ENCODE data around the gene BRWD1.

The BRWD1 gene

GRCh38 chr21:39184050-39184980 is 129.1 kb downstream of the BRWD1 start:
- H3K79me2 ChIP-seq (ENCODE audit: control insufficient read depth, insufficient read depth, low read length, unreplicated experiment): peaks cover 37% of the 10 kb centered on the region
- H3K4me1 ChIP-seq (ENCODE audit: control insufficient read depth, insufficient read depth, low read length, unreplicated experiment): peaks cover 33% of the 10 kb centered on the region
- H3K4me3 ChIP-seq (ENCODE audit: low read depth, low read length): peak overlapping the region; percentile 97
- no peaks in the 10 kb centered on the region; the same call in 1 of the 2 replicates for H3K36me3 ChIP-seq (ENCODE audit: insufficient read depth, low read length)
- peak overlapping the region; percentile 74 for H2AFZ ChIP-seq (ENCODE audit: low read length, unreplicated experiment)
- H3K27ac ChIP-seq (ENCODE audit: low read depth, low read length): peak overlapping the region; percentile 65
- no peaks in the 10 kb centered on the region for H3K27me3 ChIP-seq (ENCODE audit: insufficient read depth, low read length)

- H2AFZ ChIP-seq (ENCODE audit: low read length, unreplicated experiment): peak within 1 kb of the TSS; percentile 74
Measured at GRCh38 chr21:39183272-39184049, 130.0 kb downstream of the BRWD1 start, which contains the start of gene PSMG1. TSS of gene PSMG1 (minus strand) at chr21:39183451. CDS start at chr21:39183385, 66 bp downstream.

GRCh38 chr21:39182484-39183271 is 130.8 kb downstream of the BRWD1 start:
- H3K4me1 ChIP-seq (ENCODE audit: control insufficient read depth, insufficient read depth, low read length, unreplicated experiment): peaks cover 26% of the 10 kb centered on the region
- H3K27me3 ChIP-seq (ENCODE audit: insufficient read depth, low read length): no peaks in the 10 kb centered on the region
- peak overlapping the region; percentile 97 for H3K4me3 ChIP-seq (ENCODE audit: low read depth, low read length)
- peak overlapping the region; percentile 41 for H2AFZ ChIP-seq (ENCODE audit: low read length, unreplicated experiment)
- H3K36me3 ChIP-seq (ENCODE audit: insufficient read depth, low read length): no peaks in the 10 kb centered on the region; the same call in 1 of the 2 replicates
- peak overlapping the region; percentile 65 for H3K27ac ChIP-seq (ENCODE audit: low read depth, low read length)
- peaks cover 42% of the 10 kb centered on the region for H3K79me2 ChIP-seq (ENCODE audit: control insufficient read depth, insufficient read depth, low read length, unreplicated experiment)

More at GRCh38 chr21:39183272-39184049, 130.0 kb downstream of the BRWD1 start, which contains the start of gene PSMG1:
- H3K79me2 ChIP-seq (ENCODE audit: control insufficient read depth, insufficient read depth, low read length, unreplicated experiment): peaks cover 42% of the 10 kb centered on the region
- H3K36me3 ChIP-seq (ENCODE audit: insufficient read depth, low read length): no peaks in the 10 kb centered on the region; the same call in 1 of the 2 replicates
- H3K27ac ChIP-seq (ENCODE audit: low read depth, low read length): peak within 1 kb of the TSS; percentile 65
- peak within 1 kb of the TSS; percentile 97 for H3K4me3 ChIP-seq (ENCODE audit: low read depth, low read length)
- peaks cover 26% of the 10 kb centered on the region for H3K4me1 ChIP-seq (ENCODE audit: control insufficient read depth, insufficient read depth, low read length, unreplicated experiment)
- no peaks in the 10 kb centered on the region for H3K27me3 ChIP-seq (ENCODE audit: insufficient read depth, low read length)

DNA sequence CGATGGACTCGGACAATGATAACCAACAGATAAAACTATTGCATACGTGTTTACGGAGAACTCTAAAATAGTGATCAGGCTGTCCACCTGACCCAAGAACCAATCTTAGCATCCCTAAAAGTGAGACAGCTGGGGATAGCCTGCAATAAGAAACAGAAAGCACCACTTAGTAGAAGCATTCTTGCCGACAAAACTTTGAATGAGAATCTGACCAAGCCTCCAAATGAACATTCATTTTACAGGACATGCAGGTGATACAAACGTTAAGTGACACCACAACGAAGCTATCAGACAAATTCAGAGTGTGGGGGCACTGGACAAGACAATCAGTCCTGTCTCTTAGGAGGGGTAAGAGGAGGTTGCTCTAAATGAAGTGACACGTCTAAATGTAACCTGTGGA is 131.4 kb downstream of the BRWD1 start:
- Histone ChIP-seq H3K27me3 (ENCODE audit: insufficient read depth, low read length) (no peaks in the 10 kb centered on the region), H3K4me3 (ENCODE audit: low read depth, low read length) (peak overlapping the region; percentile 97), H3K4me1 (ENCODE audit: control insufficient read depth, insufficient read depth, low read length, unreplicated experiment) (peaks cover 26% of the 10 kb centered on the region), H3K27ac (ENCODE audit: low read depth, low read length) (peak overlapping the region; percentile 65; the same call in 1 of the 2 replicates), H3K79me2 (ENCODE audit: control insufficient read depth, insufficient read depth, low read length, unreplicated experiment) (peaks cover 45% of the 10 kb centered on the region), H3K36me3 (ENCODE audit: insufficient read depth, low read length) (no peaks in the 10 kb centered on the region; the same call in 1 of the 2 replicates), H2AFZ (ENCODE audit: low read length, unreplicated experiment) (no peak overlapping the region)

DNA sequence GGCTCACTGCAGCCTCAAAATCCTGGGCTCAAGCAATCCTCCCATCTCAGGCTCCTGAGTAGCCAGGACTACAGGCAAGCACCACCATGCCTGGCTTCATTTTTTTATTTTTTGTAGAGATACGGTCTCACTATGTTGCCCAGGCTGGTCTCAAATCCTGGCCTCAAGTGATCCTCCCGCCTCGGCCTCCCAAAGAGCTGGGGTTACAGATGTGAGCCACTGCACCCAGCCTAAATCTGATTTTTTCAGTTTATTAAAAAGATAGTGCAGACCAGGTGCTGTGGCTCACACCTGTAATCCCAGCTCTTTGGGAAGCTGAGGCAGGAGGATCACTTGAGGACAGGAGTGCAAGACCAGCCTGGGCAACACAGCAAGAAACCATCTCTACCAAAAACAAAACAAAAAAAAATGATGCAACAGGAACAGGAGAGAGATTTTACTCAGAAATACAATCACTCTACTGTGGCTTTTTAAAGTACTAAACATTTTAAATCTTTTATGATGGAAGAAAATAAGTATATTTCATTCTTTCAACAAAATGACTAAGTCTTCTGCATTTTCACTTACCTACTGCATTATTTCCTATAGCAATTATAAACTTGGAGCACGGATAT is 132.1 kb downstream of the BRWD1 start:
- Histone ChIP-seq H2AFZ (ENCODE audit: low read length, unreplicated experiment) (no peak overlapping the region), H3K79me2 (ENCODE audit: control insufficient read depth, insufficient read depth, low read length, unreplicated experiment) (peaks cover 45% of the 10 kb centered on the region), H3K4me1 (ENCODE audit: control insufficient read depth, insufficient read depth, low read length, unreplicated experiment) (peaks cover 21% of the 10 kb centered on the region), H3K27me3 (ENCODE audit: insufficient read depth, low read length) (no peaks in the 10 kb centered on the region), H3K4me3 (ENCODE audit: low read depth, low read length) (peak overlapping the region; percentile 97), H3K36me3 (ENCODE audit: insufficient read depth, low read length) (no peaks in the 10 kb centered on the region; the same call in 1 of the 2 replicates), H3K27ac (ENCODE audit: low read depth, low read length) (no peak overlapping the region)

DNA sequence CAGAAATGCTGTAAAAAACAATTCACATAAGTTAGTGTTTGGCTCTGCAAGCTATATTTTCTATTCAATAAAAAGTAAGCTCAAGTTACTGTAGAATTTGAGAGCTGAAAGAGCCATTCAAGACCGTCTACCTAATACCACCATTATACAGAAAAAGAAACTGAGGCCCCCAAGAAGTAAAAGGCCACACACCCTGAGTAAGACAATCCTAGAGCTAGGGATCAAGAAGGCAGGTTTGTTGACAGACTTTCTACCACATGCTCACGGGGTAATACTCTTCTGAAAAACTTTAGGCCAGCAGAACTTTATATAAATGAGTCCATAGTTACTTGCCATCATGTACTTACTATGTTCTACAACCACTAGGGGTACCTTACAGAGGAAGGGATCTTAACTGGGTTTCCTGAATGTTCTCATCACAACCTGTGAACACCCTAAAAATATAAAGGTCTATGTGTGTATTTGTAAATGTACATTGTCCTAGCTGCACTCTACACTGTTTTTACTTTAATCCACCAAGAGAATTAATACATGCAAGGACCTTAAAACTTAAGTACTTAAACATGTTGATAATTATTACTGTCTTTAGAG is 132.9 kb downstream of the BRWD1 start:
- Histone ChIP-seq H3K27me3 (ENCODE audit: insufficient read depth, low read length) (no peaks in the 10 kb centered on the region), H3K4me1 (ENCODE audit: control insufficient read depth, insufficient read depth, low read length, unreplicated experiment) (peaks cover 15% of the 10 kb centered on the region), H3K4me3 (ENCODE audit: low read depth, low read length) (0 out of 2 replicates have a peak overlapping the region, but pooled peaks have one; percentile 19), H3K36me3 (ENCODE audit: insufficient read depth, low read length) (no peaks in the 10 kb centered on the region; the same call in 1 of the 2 replicates), H2AFZ (ENCODE audit: low read length, unreplicated experiment) (no peak overlapping the region), H3K27ac (ENCODE audit: low read depth, low read length) (no peak overlapping the region), H3K79me2 (ENCODE audit: control insufficient read depth, insufficient read depth, low read length, unreplicated experiment) (peaks cover 45% of the 10 kb centered on the region)

- Histone ChIP-seq H2AFZ (ENCODE audit: low read length, unreplicated experiment) (no peak overlapping the region), H3K27ac (ENCODE audit: low read depth, low read length) (no peak overlapping the region), H3K4me3 (ENCODE audit: low read depth, low read length) (no peak overlapping the region), H3K27me3 (ENCODE audit: insufficient read depth, low read length) (no peaks in the 10 kb centered on the region), H3K36me3 (ENCODE audit: insufficient read depth, low read length) (peaks cover 6% of the 10 kb centered on the region; the same call in 1 of the 2 replicates), H3K79me2 (ENCODE audit: control insufficient read depth, insufficient read depth, low read length, unreplicated experiment) (peaks cover 45% of the 10 kb centered on the region), H3K4me1 (ENCODE audit: control insufficient read depth, insufficient read depth, low read length, unreplicated experiment) (peaks cover 6% of the 10 kb centered on the region)
Measured at GRCh38 chr21:39178421-39178820, 135.0 kb downstream of the BRWD1 start.

DNA sequence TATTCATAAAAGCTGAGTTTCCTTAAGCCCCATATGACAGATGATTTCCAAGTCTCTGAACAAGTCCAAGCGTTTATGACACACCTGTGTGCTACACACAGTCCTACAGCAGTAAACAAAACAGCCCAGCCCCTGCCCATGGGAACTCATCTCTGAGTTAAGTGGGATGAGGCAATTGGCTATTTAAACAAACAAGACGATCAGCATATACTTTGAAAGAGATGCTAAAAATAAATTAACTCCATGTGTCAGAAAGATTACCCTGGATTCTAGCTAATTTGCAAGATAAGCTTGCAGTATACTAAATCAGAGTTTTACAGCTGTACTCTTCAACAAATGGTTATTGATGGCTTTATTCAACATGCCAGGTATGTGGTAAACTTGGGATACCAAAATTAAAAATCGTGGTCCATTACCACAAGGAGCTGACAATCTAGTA is 137.1 kb downstream of the BRWD1 start:
- H3K27me3 ChIP-seq (ENCODE audit: insufficient read depth, low read length): no peaks in the 10 kb centered on the region
- no peak overlapping the region for H3K4me3 ChIP-seq (ENCODE audit: low read depth, low read length)
- H3K36me3 ChIP-seq (ENCODE audit: insufficient read depth, low read length): peaks cover 17% of the 10 kb centered on the region
- peaks cover 2% of the 10 kb centered on the region for H3K4me1 ChIP-seq (ENCODE audit: control insufficient read depth, insufficient read depth, low read length, unreplicated experiment)
- H2AFZ ChIP-seq (ENCODE audit: low read length, unreplicated experiment): no peak overlapping the region
- H3K79me2 ChIP-seq (ENCODE audit: control insufficient read depth, insufficient read depth, low read length, unreplicated experiment): peaks cover 27% of the 10 kb centered on the region
- H3K27ac ChIP-seq (ENCODE audit: low read depth, low read length): no peak overlapping the region

- no peaks in the 10 kb centered on the region for H3K27me3 ChIP-seq (ENCODE audit: insufficient read depth, low read length)
- no peaks in the 10 kb centered on the region for H3K4me1 ChIP-seq (ENCODE audit: control insufficient read depth, insufficient read depth, low read length, unreplicated experiment)
- no peak overlapping the region for H3K27ac ChIP-seq (ENCODE audit: low read depth, low read length)
- H2AFZ ChIP-seq (ENCODE audit: low read length, unreplicated experiment): no peak overlapping the region
- peaks cover 21% of the 10 kb centered on the region for H3K79me2 ChIP-seq (ENCODE audit: control insufficient read depth, insufficient read depth, low read length, unreplicated experiment)
- peaks cover 21% of the 10 kb centered on the region for H3K36me3 ChIP-seq (ENCODE audit: insufficient read depth, low read length)
- no peak overlapping the region for H3K4me3 ChIP-seq (ENCODE audit: low read depth, low read length)
Measured at GRCh38 chr21:39175665-39176064, 137.8 kb downstream of the BRWD1 start.

All from ACC112 (cell line).